GM03348 (cell line): ENCODE data around the gene LGALS14.
"Not testable (repeated sequence)": the region's sequence is repeated elsewhere in the genome, so short reads cannot be mapped to it uniquely, and the experiment has no call there.

Experiments used
- DNase-seq: peaks from one replicate; pipeline ENCODE4 v3.0.0; 2012; ENCODE audit warnings: low spot score

The LGALS14 gene, protein sequence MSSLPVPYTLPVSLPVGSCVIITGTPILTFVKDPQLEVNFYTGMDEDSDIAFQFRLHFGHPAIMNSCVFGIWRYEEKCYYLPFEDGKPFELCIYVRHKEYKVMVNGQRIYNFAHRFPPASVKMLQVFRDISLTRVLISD

GRCh38 chr19:39704181-39705044, at the start of gene LGALS14:
Gene LGALS14, plus strand, starts transcription at chr19:39704481. Its CDS starts 48 bp downstream, at chr19:39704529.
- DNase-seq = no peak

DNA sequence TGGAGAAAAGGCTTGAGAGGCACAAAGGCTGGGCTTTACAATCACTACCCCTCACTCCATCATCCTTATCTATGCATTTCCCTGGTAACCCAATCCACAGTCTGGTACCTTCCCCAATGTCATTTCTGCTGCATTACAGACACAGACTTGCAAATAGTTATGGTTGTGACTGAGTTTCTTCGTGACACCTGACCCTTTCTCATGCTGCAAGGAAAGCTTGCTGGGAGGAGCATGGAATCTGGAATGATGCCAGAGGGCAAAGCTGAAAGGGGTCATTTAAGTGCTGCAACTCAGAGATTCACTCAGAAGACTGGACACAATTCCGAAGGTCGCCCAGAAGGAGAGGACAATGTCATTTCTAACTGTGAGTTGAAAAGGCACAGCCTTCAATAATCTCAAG, 48.7 kb upstream of the LGALS14 start, which contains the start of gene LGALS16:
Gene LGALS16 (plus strand): TSS at position 301 of the 400 bp plus-strand sequence. CDS start 49 bp downstream, at position 350.
- no peak for DNase-seq

- DNase-seq = no peak
Measured at GRCh38 chr19:39659791-39660190, 44.5 kb upstream of the LGALS14 start.

DNA sequence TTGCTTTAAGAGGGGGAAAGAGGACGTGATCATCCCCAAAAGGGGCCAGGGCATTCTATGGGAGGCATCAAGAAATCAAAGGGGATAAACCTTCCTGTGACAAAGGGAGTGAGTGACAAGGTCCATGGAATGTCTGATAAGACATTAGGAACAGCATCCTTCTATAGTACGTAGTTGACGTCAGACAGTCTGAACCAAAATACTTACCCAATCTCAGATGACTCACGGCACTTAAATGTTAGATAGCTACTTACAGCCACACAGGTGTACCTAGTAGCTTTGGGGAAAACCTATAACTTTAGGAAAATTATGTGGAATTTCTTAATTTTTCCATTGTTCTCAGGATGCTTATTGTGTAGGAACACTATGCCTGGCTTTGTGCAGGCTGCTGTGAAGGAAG, 43.6 kb upstream of the LGALS14 start:
- no peak for DNase-seq

GRCh38 chr19:39661565-39661964, 42.7 kb upstream of the LGALS14 start:
- no peak for DNase-seq

DNA sequence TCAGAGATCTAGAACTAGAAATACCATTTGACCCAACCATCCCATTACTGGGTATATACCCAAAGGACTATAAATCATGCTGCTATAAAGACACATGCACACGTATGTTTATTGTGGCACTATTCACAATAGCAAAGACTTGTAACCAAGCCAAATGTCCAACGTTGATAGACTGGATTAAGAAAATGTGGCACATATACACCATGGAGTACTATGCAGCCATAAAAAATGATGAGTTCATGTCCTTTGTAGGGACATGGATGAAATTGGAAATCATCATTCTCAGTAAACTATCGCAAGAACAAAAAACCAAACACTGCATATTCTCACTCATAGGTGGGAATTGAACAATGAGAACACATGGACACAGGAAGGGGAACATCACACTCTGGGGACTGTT, 34.4 kb upstream of the LGALS14 start:
- DNase-seq = not testable (repeated sequence)

GRCh38 chr19:39670998-39671397, 33.3 kb upstream of the LGALS14 start:
- DNase-seq = no peak

GRCh38 chr19:39671739-39672363, 32.4 kb upstream of the LGALS14 start:
- peak; percentile 35 for DNase-seq

- DNase-seq = no peak
Measured at GRCh38 chr19:39672473-39672872, 31.8 kb upstream of the LGALS14 start.

DNA sequence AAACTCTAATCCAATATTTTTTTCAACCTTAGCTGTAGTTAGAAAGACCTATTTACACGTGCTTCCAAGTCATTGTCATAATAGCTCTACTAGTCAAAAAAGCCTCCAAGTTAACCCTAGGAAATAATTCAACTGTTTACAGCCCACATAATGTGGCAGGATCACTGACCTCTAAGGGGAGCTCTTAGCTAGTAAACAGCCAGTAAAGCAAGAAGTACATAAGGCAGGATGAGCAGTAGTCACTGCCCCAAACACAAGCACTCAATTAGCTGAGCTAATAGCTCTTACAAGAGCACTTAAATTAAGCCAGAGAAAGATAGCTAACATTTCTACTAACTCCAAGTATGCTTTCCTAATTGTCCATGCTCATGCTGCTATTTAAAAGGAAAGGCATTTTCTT, 30.4 kb upstream of the LGALS14 start:
- DNase-seq = not testable (repeated sequence)

GRCh38 chr19:39676004-39676403, 28.3 kb upstream of the LGALS14 start:
- no peak for DNase-seq

DNA sequence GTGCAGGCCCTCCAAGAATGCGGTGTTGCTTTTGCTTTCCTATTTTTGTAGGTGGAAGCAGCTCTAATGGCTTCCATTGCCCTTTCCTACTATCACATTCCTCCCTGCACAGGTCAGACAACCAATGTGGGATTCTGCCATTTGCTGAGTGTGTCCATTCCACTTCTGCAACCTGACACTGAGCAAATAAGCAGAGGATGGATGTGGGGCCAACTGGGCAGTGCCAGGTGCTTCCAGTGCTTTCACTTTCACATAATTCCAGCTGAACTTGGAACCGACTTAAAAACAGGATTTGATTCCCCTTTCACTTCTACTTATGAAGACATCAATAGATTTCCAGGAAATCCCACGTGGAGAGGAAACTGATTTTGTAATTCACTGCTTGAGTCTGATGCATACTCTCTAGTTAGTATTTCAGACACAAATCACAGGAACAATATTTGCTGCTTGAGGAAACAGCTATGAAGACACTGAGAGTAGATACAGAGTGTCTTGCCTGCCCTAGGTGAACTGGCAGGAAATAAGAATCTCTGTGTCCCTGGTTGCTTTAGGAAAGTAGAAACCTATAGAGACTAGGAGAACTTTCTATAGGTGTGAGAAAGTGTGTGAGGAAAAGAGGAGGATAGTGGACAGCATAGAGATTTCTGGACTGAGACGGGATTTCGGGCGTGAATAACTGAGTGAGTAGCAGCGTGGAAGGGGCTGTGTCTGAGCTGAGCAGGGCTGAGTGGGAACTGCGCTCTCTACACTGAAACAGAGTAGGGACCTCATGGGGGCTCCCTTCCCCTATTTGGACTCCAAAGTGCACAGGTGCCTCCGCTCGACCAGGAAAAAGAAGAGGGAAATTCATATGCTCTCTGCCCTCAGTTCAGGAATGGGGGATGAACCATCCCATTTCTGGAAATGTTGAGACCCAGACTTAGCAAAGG, 26.1 kb upstream of the LGALS14 start:
- no peak for DNase-seq

GRCh38 chr19:39679056-39679790, 25.1 kb upstream of the LGALS14 start:
- no peak for DNase-seq

- DNase-seq = no peak
Measured at GRCh38 chr19:39679791-39680168, 24.5 kb upstream of the LGALS14 start.

DNA sequence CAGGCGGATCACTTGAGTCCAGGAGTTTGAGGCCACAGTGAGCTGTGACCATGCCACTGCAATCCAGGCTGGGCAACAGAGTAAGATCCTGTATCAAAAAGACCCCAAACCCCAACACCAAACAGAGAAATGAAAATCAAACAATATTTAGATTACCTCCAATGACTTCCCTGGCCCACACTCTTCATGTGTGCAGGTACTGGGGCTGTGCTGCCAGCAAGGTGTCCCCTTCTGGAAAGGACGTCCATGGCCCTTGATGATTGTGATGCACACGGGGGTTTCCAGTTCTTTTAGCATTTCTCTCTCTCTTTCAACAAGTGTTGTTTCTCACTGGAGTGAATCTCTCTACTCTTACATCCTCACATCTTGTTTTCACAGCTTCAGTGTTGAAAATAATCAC, 23.7 kb upstream of the LGALS14 start:
- DNase-seq = no peak

GRCh38 chr19:39681416-39681815, 22.9 kb upstream of the LGALS14 start:
- DNase-seq = no peak

- no peak for DNase-seq
Measured at GRCh38 chr19:39684267-39684666, 20.0 kb upstream of the LGALS14 start.

- DNase-seq = no peak
Measured at GRCh38 chr19:39686739-39687138, 17.5 kb upstream of the LGALS14 start.

DNA sequence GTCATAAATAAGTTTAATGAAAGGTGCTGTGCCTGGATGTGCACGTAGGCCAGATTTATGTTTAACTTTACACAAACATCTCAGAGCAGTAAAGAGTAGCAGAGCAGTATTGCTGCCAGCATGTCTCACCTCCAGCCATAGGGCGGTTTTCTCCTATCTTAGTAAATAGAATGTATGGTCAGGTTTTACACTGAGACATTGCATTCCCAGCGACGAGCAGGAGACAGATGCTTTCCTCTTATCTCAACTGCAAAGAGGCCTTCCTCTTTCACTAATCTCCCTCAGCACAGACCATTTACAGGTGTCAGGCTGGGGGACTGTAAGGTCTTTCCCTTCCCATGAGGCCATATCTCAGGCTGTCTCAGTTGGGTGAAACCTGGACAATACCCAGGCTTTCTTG, 15.6 kb upstream of the LGALS14 start:
- not testable (repeated sequence) for DNase-seq

- no peak for DNase-seq
Measured at GRCh38 chr19:39692166-39692565, 12.1 kb upstream of the LGALS14 start.

DNA sequence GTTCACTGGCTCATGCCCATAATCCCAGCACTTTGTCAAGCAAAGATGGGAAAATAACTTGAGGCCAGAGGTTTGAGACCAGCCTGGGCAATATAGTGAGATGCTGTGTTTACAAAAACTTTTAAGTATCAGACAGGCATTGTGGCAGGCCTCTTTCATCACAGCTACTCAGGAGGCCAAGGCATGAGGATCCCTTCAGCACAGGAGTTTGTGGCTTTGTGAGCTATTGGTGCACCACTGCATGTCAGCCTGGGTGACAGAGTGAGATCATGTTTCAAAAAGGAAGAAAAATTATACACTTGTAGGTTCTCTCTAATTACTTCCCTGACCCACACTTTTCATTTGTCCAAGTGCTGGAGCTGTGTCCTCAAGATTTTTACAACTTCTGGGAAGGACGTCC, 11.5 kb upstream of the LGALS14 start:
- no peak for DNase-seq
